ENCODE data around the gene SESN1. TPM values are rescaled to one million over a fixed set of nuclear protein-coding genes. Genes with fewer than 3 reads are reported as not detected.
A peak's percentile ranks its signal among the peaks of the same experiment; 100 is the strongest.

SESN1 gene
- total RNA-seq, 1 donor from 2014 or later, result 27.3 TPM

- no peaks in the 10 kb centered on the region for H3K27me3 Mint-ChIP-seq (ENCODE audit: low read depth, unreplicated experiment)
- no peak overlapping the region for H3K4me3 ChIP-seq (ENCODE audit: insufficient read depth, low read depth, low read length)
- H3K4me2 ChIP-seq (ENCODE audit: low read length), result peak overlapping the region; percentile 38
- H3K9me3 ChIP-seq (ENCODE audit: insufficient read depth, low read depth, low read length), result no peaks in the 10 kb centered on the region
- FAIRE-seq (peak; percentile 83), DNase-seq (ENCODE audit: low read depth) (peak; percentile 91)
- H3K36me3 ChIP-seq (ENCODE audit: insufficient read depth, low read length), result no peaks in the 10 kb centered on the region
- H2AFZ ChIP-seq (ENCODE audit: low read depth, low read length), result peak overlapping the region; percentile 39
- H3K27ac ChIP-seq (ENCODE audit: low read depth, low read length), result peak overlapping the region; percentile 47
- H3K27ac Mint-ChIP-seq (ENCODE audit: unreplicated experiment), result peak overlapping the region; percentile 85
- H3K4me1 ChIP-seq (ENCODE audit: insufficient read depth, low read length), result peaks cover 10% of the 10 kb centered on the region
- H3K4me1 Mint-ChIP-seq (ENCODE audit: low read depth, unreplicated experiment), result peaks cover 32% of the 10 kb centered on the region
- peaks cover 2% of the 10 kb centered on the region for H3K36me3 Mint-ChIP-seq (ENCODE audit: low read depth, unreplicated experiment)
- H3K27me3 ChIP-seq (ENCODE audit: insufficient read depth, low read length), result no peaks in the 10 kb centered on the region
- H3K9ac ChIP-seq (ENCODE audit: low read length), result peak overlapping the region; percentile 40
- no peak overlapping the region for H3K4me3 Mint-ChIP-seq (ENCODE audit: unreplicated experiment)
- no peaks in the 10 kb centered on the region for H3K9me3 Mint-ChIP-seq (ENCODE audit: unreplicated experiment)
- no peaks in the 10 kb centered on the region for H4K20me1 ChIP-seq (ENCODE audit: insufficient read depth, low read length)
- H3K79me2 ChIP-seq (ENCODE audit: insufficient read depth, low read length), result no peaks in the 10 kb centered on the region
- no peak for TF ChIP-seq EZH2 (IDR thresholded peaks at IDR 0.05; ENCODE audit: insufficient read depth, low read length)
- TF ChIP-seq CTCF (IDR thresholded peaks at IDR 0.05; ENCODE audit: insufficient read depth, low read depth, low read length), result no peak
Observed at GRCh38 chr6:108944707-108945680, 149.7 kb downstream of the SESN1 start.

- no peak overlapping the region for H3K9ac ChIP-seq (ENCODE audit: low read length)
- H3K27ac Mint-ChIP-seq (ENCODE audit: unreplicated experiment), result peak overlapping the region; percentile 85
- FAIRE-seq, result no peak
Observed at GRCh38 chr6:108944071-108944470, 150.6 kb downstream of the SESN1 start.

More at GRCh38 chr6:108944071-108944470, 150.6 kb downstream of the SESN1 start:
- peaks cover 32% of the 10 kb centered on the region for H3K4me1 Mint-ChIP-seq (ENCODE audit: low read depth, unreplicated experiment)
- H3K27me3 Mint-ChIP-seq (ENCODE audit: low read depth, unreplicated experiment), result no peaks in the 10 kb centered on the region
- no peaks in the 10 kb centered on the region for H3K36me3 ChIP-seq (ENCODE audit: insufficient read depth, low read length)
- no peaks in the 10 kb centered on the region for H3K79me2 ChIP-seq (ENCODE audit: insufficient read depth, low read length)
- H4K20me1 ChIP-seq (ENCODE audit: insufficient read depth, low read length), result no peaks in the 10 kb centered on the region
- peaks cover 10% of the 10 kb centered on the region for H3K4me1 ChIP-seq (ENCODE audit: insufficient read depth, low read length)
- H3K9me3 ChIP-seq (ENCODE audit: insufficient read depth, low read depth, low read length), result no peaks in the 10 kb centered on the region
- TF ChIP-seq EZH2 (IDR thresholded peaks at IDR 0.05; ENCODE audit: insufficient read depth, low read length) (no peak), CTCF (IDR thresholded peaks at IDR 0.05; ENCODE audit: insufficient read depth, low read depth, low read length) (no peak)
- no peaks in the 10 kb centered on the region for H3K27me3 ChIP-seq (ENCODE audit: insufficient read depth, low read length)
- no peak overlapping the region for H2AFZ ChIP-seq (ENCODE audit: low read depth, low read length)
- H3K36me3 Mint-ChIP-seq (ENCODE audit: low read depth, unreplicated experiment), result peaks cover 2% of the 10 kb centered on the region
- H3K27ac ChIP-seq (ENCODE audit: low read depth, low read length), result no peak overlapping the region
- H3K4me3 ChIP-seq (ENCODE audit: insufficient read depth, low read depth, low read length), result no peak overlapping the region
- no peak overlapping the region for H3K4me3 Mint-ChIP-seq (ENCODE audit: unreplicated experiment)
- DNase-seq (ENCODE audit: low read depth), result peak; percentile 22
- no peak overlapping the region for H3K4me2 ChIP-seq (ENCODE audit: low read length)
- H3K9me3 Mint-ChIP-seq (ENCODE audit: unreplicated experiment), result no peaks in the 10 kb centered on the region

Measured in astrocyte (in vitro differentiated cells and primary cell).